ENCODE results near the gene PSMB5. TPM values are rescaled to one million over a fixed set of nuclear protein-coding genes. Genes with fewer than 3 reads are reported as not detected.

The PSMB5 gene
- total and polyA plus RNA-seq, 2 of the 13 experiments (the other 11 are each of a cell fraction or from before 2014, with no cell fraction given): 705 to 871 TPM

DNA sequence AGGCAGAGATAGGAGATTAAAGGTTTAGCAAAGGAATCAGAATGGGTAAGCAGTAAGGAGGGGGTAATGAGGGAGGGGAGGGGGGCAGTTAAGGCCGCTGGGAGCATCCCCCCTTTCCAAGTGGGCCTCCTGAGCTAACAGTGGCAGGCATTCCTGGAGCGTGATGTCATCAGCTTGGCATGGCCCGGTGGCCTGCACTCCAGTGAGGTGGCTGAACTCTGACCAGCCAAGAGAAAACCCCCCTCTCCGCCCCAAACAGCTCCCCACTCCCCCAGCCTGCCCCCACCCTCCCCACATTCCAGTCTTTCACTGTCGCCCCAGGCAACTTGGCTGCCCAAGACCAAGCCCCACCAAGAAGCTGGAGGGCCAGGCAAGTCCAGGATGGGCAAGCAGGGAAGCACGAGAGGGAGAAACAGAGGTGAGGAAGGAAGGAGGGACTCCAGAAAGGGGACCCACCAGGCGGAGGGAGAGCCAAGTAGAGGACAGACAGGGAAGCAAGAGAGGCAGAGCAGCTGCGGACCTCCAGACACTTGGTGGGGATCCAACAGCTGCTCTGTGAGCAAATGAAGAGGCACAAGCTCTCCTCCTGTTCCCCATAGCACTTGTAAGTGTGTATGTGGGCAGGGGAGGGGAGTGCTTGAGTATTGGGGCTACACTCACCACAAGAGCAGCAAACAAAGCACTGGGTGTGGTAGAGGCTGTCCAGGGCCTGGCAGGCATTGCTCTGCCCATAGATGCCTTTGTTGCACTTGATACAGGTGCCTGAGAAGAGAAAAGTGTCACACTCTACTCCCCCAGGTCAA lies 56.8 kb downstream of the PSMB5 start (continued):
- TF ChIP-seq, protein P1, sequence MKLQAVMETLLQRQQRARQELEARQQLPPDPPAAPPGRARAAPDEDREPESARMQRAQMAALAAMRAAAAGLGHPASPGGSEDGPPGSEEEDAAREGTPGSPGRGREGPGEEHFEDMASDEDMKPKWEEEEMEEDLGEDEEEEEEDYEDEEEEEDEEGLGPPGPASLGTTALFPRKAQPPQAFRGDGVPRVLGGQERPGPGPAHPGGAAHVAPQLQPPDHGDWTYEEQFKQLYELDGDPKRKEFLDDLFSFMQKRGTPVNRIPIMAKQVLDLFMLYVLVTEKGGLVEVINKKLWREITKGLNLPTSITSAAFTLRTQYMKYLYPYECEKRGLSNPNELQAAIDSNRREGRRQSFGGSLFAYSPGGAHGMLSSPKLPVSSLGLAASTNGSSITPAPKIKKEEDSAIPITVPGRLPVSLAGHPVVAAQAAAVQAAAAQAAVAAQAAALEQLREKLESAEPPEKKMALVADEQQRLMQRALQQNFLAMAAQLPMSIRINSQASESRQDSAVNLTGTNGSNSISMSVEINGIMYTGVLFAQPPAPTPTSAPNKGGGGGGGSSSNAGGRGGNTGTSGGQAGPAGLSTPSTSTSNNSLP (IDR thresholded peaks at IDR 0.05; ENCODE audit: low read depth, low read length): peak; percentile 92
- TF ChIP-seq PHF5A (CRISPR knock-in tag; IDR thresholded peaks at IDR 0.05; ENCODE audit: low read depth, unreplicated experiment) (peak; percentile 98), RXRA (CRISPR knock-in tag; IDR thresholded peaks at IDR 0.05) (peak; percentile 99), XBP1 (CRISPR knock-in tag; IDR thresholded peaks at IDR 0.05) (no peak), SYNCRIP (IDR thresholded peaks at IDR 0.05; ENCODE audit: insufficient read depth, low read depth, low read length) (no peak), ZFP37 (CRISPR knock-in tag; IDR thresholded peaks at IDR 0.05; ENCODE audit: borderline replicate concordance) (no peak), KLF6 (CRISPR knock-in tag; IDR thresholded peaks at IDR 0.05) (peak; percentile 63; the same call in 1 of the 2 replicates), RXRB (CRISPR knock-in tag; IDR thresholded peaks at IDR 0.05; ENCODE audit: borderline replicate concordance) (peak; percentile 99), SOX13 (IDR thresholded peaks at IDR 0.05) (no peak), SOX13 (CRISPR knock-in tag; conservative IDR thresholded peaks at IDR 0.05 in 1 of 2, IDR thresholded peaks at IDR 0.05 in 1 of 2) (peak; percentile 96 to 98), SIX4 (CRISPR knock-in tag; IDR thresholded peaks at IDR 0.05) (peak; percentile 91), KLF9 (CRISPR knock-in tag; IDR thresholded peaks at IDR 0.05; ENCODE audit: low read depth) (no peak), ADNP (CRISPR knock-in tag; IDR thresholded peaks at IDR 0.05) (no peak), YY1 (IDR thresholded peaks at IDR 0.05; ENCODE audit: insufficient read depth, insufficient replicate concordance, low read depth, low read length) (peak; percentile 77), ZNF782 (CRISPR knock-in tag; IDR thresholded peaks at IDR 0.05; ENCODE audit: borderline replicate concordance) (peak; percentile 71), KMT2A (CRISPR knock-in tag; IDR thresholded peaks at IDR 0.05) (peak; percentile 46; the same call in 1 of the 2 replicates), NR2C2 (CRISPR knock-in tag; IDR thresholded peaks at IDR 0.05; ENCODE audit: borderline replicate concordance) (peak; percentile 73), AHR (CRISPR knock-in tag; IDR thresholded peaks at IDR 0.05) (peak; percentile 65), SRSF4 (IDR thresholded peaks at IDR 0.05; ENCODE audit: low read depth, low read length, poor library complexity, severe bottlenecking) (no peak), MIER3 (CRISPR knock-in tag; IDR thresholded peaks at IDR 0.05; ENCODE audit: borderline replicate concordance) (peak; percentile 94; the same call in 1 of the 2 replicates)
- TF ChIP-seq, protein P2, sequence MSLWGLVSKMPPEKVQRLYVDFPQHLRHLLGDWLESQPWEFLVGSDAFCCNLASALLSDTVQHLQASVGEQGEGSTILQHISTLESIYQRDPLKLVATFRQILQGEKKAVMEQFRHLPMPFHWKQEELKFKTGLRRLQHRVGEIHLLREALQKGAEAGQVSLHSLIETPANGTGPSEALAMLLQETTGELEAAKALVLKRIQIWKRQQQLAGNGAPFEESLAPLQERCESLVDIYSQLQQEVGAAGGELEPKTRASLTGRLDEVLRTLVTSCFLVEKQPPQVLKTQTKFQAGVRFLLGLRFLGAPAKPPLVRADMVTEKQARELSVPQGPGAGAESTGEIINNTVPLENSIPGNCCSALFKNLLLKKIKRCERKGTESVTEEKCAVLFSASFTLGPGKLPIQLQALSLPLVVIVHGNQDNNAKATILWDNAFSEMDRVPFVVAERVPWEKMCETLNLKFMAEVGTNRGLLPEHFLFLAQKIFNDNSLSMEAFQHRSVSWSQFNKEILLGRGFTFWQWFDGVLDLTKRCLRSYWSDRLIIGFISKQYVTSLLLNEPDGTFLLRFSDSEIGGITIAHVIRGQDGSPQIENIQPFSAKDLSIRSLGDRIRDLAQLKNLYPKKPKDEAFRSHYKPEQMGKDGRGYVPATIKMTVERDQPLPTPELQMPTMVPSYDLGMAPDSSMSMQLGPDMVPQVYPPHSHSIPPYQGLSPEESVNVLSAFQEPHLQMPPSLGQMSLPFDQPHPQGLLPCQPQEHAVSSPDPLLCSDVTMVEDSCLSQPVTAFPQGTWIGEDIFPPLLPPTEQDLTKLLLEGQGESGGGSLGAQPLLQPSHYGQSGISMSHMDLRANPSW (CRISPR knock-in tag; IDR thresholded peaks at IDR 0.05; ENCODE audit: borderline replicate concordance): no peak
- TF ChIP-seq, protein P3, sequence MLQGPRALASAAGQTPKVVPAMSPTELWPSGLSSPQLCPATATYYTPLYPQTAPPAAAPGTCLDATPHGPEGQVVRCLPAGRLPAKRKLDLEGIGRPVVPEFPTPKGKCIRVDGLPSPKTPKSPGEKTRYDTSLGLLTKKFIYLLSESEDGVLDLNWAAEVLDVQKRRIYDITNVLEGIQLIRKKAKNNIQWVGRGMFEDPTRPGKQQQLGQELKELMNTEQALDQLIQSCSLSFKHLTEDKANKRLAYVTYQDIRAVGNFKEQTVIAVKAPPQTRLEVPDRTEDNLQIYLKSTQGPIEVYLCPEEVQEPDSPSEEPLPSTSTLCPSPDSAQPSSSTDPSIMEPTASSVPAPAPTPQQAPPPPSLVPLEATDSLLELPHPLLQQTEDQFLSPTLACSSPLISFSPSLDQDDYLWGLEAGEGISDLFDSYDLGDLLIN (CRISPR knock-in tag; IDR thresholded peaks at IDR 0.05; ENCODE audit: borderline replicate concordance): no peak
- TF ChIP-seq, protein P4, sequence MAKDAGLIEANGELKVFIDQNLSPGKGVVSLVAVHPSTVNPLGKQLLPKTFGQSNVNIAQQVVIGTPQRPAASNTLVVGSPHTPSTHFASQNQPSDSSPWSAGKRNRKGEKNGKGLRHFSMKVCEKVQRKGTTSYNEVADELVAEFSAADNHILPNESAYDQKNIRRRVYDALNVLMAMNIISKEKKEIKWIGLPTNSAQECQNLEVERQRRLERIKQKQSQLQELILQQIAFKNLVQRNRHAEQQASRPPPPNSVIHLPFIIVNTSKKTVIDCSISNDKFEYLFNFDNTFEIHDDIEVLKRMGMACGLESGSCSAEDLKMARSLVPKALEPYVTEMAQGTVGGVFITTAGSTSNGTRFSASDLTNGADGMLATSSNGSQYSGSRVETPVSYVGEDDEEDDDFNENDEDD (CRISPR knock-in tag; IDR thresholded peaks at IDR 0.05; ENCODE audit: borderline replicate concordance): peak; percentile 48
